Calu3 (cell line): ENCODE measurements around the gene CEND1. TPM values are rescaled to one million over a fixed set of nuclear protein-coding genes. Genes with fewer than 3 reads are reported as not detected.

ENCODE experiments used
- BruUV-seq: library from RNA; stranded (reverse); fragments of 400-500 nt; replicated peaks from 2 replicates; lab custom pipeline; 2021; lab: Mats Ljungman, UMichigan
- CTCF ChIA-PET: fragments of 300-600 bp; sonication (Branson Sonifier 250); formaldehyde crosslinking; loops from one replicate; lab custom pipeline; 2022; ENCODE audit warnings: antibody characterized with exemption; lab: Charles Lee
- DNase-seq: peaks from one replicate; pipeline ENCODE4 v3.0.0; 2022
- H3K27ac Mint-ChIP-seq: one replicate; pipeline ENCODE4 v1.8.0; 2022; ENCODE audit warnings: mixed read lengths; ENCODE audit not compliant: unreplicated experiment
- H3K27me3 Mint-ChIP-seq: one replicate; pipeline ENCODE4 v1.8.0; 2022; ENCODE audit warnings: mixed read lengths; ENCODE audit not compliant: unreplicated experiment
- H3K36me3 Mint-ChIP-seq: one replicate; pipeline ENCODE4 v1.8.0; 2022; ENCODE audit warnings: mild to moderate bottlenecking, moderate library complexity, mixed read lengths; ENCODE audit not compliant: insufficient read depth, unreplicated experiment
- H3K4me1 Mint-ChIP-seq: one replicate; pipeline ENCODE4 v1.8.0; 2022; ENCODE audit warnings: mild to moderate bottlenecking, low read depth, mixed read lengths; ENCODE audit not compliant: unreplicated experiment
- H3K4me3 Mint-ChIP-seq: one replicate; pipeline ENCODE4 v1.8.0; 2022; ENCODE audit warnings: mild to moderate bottlenecking, low read depth, moderate library complexity, mixed read lengths; ENCODE audit not compliant: unreplicated experiment
- H3K9me3 Mint-ChIP-seq: one replicate; pipeline ENCODE4 v1.8.0; 2022; ENCODE audit warnings: low read depth, mixed read lengths; ENCODE audit not compliant: unreplicated experiment
- CTCF ChIP-seq: fragments of 200-600 bp; IDR thresholded peaks from one replicate; pipeline ENCODE4 v1.8.0; 2022; ENCODE audit warnings: antibody characterized with exemption; ENCODE audit not compliant: unreplicated experiment
- intact Hi-C: fragments of 100-400 bp; cut with micrococcal nuclease; formaldehyde crosslinking; loops from one replicate; pipeline ENCODE4 v1.10.0; 2022; ENCODE audit not compliant: unreplicated experiment
- total RNA-seq: library from RNA; stranded (reverse); gene quantifications from 2 replicates; pipeline ENCODE4 v1.2.3, GENCODE V29; 2022

CEND1 gene
- total RNA-seq, 1 experiment from 2014 or later = not detected

GRCh38 chr11:792873-793272, 3.0 kb upstream of the CEND1 start:
- intact Hi-C loops = no loop called here
- CTCF ChIA-PET = no interaction called here

GRCh38 chr11:792535-792821, 2.6 kb upstream of the CEND1 start:
- intact Hi-C loops = no loop called here
- BruUV-seq = no TSS peak
- DNase-seq = no peak
- H3K27ac Mint-ChIP-seq = no peak overlapping the region
- H3K36me3 Mint-ChIP-seq = peaks cover 64% of the 10 kb centered on the region
- no peak overlapping the region for H3K4me3 Mint-ChIP-seq
- TF ChIP-seq CTCF = no peak
- no peaks in the 10 kb centered on the region for H3K4me1 Mint-ChIP-seq
- CTCF ChIA-PET = no interaction called here
- H3K9me3 Mint-ChIP-seq = no peaks in the 10 kb centered on the region
- H3K27me3 Mint-ChIP-seq = no peaks in the 10 kb centered on the region

More at GRCh38 chr11:792873-793272, 3.0 kb upstream of the CEND1 start:
- Mint-ChIP-seq H3K27ac (no peak overlapping the region), H3K36me3 (peaks cover 68% of the 10 kb centered on the region), H3K4me3 (no peak overlapping the region), H3K9me3 (no peaks in the 10 kb centered on the region), H3K4me1 (no peaks in the 10 kb centered on the region), H3K27me3 (no peaks in the 10 kb centered on the region)
- DNase-seq = no peak
- BruUV-seq = no TSS peak
- no peak for TF ChIP-seq CTCF

- no peak overlapping the region for H3K27ac Mint-ChIP-seq
- CTCF ChIA-PET = no interaction called here
- no peaks in the 10 kb centered on the region for H3K27me3 Mint-ChIP-seq
- BruUV-seq = no TSS peak
- no peaks in the 10 kb centered on the region for H3K4me1 Mint-ChIP-seq
- H3K9me3 Mint-ChIP-seq = no peaks in the 10 kb centered on the region
- no peak overlapping the region for H3K4me3 Mint-ChIP-seq
- intact Hi-C loops = no loop called here
- H3K36me3 Mint-ChIP-seq = peaks cover 61% of the 10 kb centered on the region
- no peak for DNase-seq
- no peak for TF ChIP-seq CTCF
Observed at GRCh38 chr11:791658-792534, 2.0 kb upstream of the CEND1 start.

GRCh38 chr11:790721-791564, 1.1 kb upstream of the CEND1 start:
- BruUV-seq = TSS peak; percentile 36
- CTCF ChIA-PET = interaction anchor here (1.0 to 1.4 kb wide), 2 partner anchors 14 to 15 kb away, joined by 3 to 5 read pairs; no protein-coding TSS in a partner anchor
- peaks cover 57% of the 10 kb centered on the region for H3K36me3 Mint-ChIP-seq
- no peaks in the 10 kb centered on the region for H3K27me3 Mint-ChIP-seq
- no peak overlapping the region for H3K4me3 Mint-ChIP-seq
- H3K27ac Mint-ChIP-seq = peak overlapping the region; percentile 54
- no peaks in the 10 kb centered on the region for H3K9me3 Mint-ChIP-seq
- DNase-seq = no peak
- no peak for TF ChIP-seq CTCF
- intact Hi-C loops = no loop called here
- H3K4me1 Mint-ChIP-seq = no peaks in the 10 kb centered on the region
